ENCODE results near the gene COL13A1.
A peak's percentile ranks its signal among the peaks of the same experiment; 100 is the strongest.

Gene COL13A1

DNA sequence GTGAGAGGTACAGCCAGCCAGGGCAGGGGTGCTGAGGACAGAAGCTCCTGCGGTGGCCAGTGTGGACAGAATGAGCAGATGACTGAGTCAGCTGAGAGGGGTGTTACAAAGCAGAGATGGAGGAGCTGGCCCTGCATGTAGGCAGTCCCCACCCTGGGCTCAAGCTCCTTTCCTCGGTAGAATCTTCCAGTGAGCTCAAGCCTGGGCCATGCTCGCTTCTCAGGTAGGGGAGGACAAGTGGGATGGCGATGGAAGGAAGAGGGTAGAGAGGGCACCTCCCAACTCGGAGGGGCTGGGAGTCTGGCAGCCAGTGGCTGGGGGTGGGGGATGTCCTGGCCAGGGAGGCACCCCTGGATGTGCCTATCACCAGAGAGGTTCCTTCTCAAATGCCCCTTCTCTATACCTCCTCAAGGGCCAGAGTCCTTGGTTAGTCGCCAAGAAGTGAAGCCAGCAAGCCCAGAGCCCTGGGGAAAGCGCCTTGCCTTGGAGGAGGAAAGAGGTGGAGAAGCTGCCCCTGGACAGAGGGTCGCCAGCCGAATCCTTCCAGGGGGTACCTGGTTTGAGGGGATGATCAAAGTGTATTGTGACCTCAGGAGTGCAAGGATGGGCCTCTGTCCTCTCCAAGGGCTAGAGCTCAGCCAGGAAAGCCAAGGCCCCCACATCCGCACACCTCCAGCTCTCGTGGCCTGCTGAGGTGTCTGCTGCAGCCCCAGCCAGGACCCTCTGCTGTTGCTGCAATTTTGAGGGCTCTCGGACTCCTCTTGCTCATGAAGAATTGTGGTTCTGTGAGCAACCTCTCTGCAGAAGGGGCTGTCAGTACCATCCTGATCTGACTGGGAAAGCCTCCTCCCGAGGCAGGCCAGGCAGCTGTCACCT, 162.4 kb downstream of the COL13A1 start:
- no peak for DNase-seq (ENCODE audit: low read depth)

DNA sequence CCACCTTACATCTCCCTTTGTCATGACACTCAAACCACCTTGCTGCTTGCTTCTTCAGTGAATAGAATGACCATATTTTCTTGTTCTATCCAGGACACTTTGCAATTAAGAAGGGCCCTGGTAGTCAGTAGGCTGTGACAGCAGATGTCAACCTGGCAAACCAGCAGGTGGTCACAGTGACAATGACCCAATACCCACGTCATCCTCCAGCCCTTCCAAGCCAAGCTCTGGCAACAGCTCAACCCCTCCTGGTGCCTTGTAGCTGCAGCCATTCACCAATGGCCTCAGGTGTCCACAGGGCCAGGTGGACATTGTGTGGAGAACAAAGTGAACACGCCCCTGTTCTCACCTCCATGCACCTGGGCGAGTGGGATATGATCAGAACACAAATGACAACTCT, 163.4 kb downstream of the COL13A1 start:
- DNase-seq (ENCODE audit: low read depth) = no peak

DNA sequence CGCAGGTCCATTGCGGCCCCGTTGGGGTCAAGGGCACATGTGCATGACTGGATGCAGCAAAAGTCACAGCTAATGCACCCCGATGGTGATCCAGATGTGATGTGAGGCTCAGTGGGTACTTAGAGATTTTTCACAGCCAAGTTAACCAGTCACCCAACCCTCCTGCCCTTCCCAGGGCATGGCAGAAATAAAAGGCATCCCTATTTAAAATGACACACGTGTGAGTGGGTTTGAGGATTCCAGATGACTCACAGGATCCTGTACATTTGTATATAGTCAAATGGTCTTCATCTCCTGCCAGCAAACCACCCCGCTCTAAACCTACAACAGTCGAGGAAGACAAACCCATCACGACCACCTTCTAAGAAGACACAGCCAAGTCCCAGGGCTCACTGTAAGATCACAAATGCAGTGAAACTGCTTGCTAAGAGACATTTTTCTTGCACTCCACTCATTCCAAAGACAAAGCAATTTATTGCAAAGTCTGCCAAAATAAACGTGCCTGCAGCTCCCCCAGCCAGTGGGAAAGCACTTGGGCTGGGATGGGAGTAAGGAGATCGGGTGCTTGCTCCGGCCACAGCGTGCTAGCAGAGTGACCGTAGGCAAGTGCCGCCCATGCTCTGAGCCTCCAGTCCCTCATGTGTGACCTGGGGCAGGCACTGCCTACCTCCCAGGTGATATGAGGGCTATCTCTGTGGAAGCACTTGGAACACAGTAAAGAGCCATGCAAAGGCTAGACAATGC, 164.4 kb downstream of the COL13A1 start:
- DNase-seq (ENCODE audit: low read depth) = no peak

DNA sequence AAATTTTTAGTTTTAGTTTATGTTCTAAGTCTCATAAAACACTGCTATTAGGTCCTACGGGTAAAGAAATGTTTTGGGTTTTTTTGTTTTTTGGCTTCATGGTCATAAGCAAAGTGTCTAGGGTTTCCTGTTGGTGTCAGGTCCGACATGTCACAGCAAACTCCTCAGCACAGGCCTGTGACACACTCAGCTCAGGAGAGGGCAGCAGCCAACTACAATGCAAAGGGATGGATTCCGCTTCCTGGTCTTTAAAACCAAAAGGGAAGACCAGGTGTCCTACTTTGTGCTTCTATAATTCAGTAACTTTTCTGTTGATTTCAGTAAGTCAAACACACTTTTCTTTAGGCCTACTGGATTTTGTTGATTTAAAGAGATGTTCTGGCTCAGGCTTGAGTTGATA, 167.1 kb downstream of the COL13A1 start:
- DNase-seq (ENCODE audit: low read depth) = no peak

DNA sequence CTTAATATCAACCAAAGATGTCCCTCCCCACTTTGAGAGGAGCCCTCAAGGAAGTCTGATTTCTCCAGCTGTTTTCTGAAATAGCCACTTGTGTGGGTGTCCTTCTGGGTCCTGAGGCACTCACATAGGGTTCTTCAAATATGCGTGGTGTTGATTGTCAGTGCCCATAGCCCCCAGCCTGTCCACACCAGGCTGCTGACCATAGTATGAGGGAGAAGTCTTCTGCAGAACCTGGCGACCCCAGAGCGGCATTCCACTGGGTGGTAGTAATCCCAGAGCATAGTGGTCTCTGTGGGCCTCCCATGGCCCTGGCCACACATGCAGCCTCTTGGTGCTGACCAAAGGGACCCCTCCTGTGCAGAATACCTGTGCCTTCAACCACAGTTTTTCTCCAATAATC, 168.3 kb downstream of the COL13A1 start:
- no peak for DNase-seq (ENCODE audit: low read depth)

DNA sequence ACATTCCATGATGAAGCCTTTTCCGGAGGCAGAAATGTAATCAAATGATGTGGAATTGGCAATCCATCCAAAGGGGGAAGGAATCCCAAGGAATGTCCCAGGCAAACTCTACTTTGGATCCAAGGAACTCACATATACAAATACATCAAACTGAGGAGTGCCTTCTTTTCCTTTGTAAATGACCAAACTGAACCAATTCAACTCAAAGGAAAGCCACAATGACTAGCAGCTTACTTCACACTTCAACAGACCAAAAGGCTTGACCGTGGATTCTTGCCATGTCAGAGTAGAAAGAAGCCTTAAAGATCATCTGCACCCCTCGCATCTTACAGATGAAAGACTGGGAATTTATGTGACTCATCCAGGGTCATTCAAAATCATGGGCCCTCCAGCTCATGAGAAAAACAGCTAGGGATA, 171.3 kb downstream of the COL13A1 start:
- DNase-seq (ENCODE audit: low read depth) = no peak

DNA sequence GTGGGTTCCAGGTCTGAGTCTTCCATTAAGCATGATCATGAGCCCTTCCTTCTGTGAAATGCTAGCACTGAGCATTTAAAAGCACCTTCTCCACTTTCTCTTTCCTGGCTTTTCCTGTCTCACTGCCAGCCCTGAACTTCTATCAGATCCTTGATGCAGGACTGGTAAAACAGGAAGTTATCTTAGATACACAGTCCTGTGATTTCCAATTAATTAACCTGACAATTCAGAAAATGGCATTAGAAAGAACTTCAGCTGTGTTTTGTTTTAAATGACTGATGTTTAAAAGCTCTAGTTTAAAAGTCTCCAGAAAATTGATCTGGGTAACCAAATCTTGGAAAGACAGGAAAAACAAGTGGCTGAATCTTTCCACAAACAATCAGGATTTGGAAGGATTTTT, 172.0 kb downstream of the COL13A1 start:
- no peak for DNase-seq (ENCODE audit: low read depth)

DNA sequence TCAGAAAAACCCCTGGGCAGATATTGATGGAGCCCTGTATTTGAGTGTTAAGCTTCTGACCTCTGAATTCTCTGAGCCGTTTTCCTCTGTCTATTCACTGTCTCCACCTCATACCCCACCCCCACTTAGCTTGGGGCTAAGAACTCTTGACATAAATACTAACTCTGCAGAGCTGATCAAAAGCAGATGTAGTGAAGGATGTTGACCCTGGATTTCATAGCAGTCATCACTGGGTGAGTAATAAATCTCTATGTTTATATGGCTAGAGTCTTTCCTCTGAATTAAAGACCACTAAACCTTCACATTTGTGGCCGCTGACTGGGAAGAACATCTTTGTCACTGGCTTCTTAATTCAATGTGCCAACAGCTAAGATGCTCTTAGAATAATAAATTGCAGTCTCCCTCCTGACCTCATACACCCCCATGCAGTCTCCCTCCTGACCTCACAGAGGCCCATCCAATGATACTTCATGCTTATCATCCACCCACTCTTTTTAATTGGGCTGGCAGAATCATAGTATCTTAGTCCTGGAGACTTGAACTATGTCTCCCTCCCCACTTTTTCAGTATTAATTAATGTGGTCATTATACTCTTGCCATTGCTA, 172.9 kb downstream of the COL13A1 start:
- no peak for DNase-seq (ENCODE audit: low read depth)

DNA sequence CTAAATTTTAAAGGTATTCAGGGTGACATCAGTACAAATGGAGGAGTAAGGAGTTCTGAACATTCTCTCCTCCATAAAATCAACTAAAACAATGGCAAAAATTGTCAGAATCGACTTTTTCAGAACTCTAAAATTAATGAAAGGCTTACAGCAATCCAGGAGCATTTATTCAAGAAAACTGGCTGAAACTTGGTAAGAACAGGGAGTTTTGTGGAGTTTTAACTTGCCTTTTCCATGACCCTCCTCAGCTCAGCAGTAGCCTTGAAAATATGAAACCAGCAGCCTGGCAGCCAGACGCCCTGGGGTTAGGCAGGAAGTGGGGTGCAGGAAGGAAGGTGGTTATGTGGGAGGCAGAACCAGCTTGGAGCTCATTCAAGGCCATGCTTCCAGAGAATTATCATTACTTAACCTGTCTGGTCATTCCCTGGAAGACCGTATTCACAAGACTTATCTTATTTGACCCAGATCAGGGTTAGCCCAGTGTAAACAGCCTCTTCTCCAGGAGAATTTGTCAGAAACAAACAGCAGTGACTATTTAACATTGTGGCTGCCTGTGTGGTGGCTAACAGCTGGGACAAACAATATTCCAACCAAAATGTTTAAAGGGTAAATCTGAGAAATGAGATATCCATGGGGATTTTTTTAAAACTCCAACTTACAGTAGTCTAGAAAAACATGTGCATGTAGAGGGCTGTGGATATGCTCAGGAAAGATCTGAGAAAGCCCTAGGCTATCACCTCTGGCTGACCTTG, 175.3 kb downstream of the COL13A1 start:
- no peak for DNase-seq (ENCODE audit: low read depth)

DNA sequence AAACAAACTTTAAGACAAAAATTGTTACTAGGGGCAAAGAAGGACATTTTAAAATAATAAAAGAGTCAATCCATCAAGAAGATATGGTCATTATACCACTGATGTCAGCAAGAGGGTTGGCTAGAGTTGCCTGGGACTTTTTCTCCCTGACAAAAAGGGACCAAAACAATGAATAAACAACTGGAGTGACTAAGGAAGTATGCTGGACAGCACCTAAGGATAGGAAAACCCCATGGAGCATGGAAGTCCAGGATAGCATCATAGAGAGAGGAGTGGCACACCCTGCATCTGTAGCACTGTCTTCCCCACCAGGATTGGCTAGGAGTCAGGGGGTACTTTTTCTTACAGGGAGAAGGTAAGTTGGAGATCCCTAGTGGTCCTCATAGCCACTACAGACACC, 177.5 kb downstream of the COL13A1 start:
- DNase-seq (ENCODE audit: low read depth) = no peak

DNA sequence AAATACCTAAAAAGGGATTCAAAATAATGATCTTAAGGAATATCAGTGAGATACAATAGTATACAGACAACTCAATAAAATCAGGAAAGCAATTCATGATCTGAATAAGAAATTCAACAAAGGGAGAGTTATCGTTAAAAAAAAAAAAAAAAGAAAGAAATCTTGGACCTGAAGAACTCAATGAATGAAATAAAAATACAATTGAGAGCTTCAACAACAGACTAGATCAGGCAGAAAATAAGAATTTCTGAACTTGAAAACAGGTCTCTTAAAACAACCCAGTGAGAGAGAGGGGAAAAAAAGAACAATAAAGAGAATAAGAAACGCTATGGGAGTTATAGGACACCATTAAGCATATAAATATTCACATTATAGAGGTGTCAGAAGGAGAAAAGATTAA, 179.0 kb downstream of the COL13A1 start:
- no peak for DNase-seq (ENCODE audit: low read depth)

DNA sequence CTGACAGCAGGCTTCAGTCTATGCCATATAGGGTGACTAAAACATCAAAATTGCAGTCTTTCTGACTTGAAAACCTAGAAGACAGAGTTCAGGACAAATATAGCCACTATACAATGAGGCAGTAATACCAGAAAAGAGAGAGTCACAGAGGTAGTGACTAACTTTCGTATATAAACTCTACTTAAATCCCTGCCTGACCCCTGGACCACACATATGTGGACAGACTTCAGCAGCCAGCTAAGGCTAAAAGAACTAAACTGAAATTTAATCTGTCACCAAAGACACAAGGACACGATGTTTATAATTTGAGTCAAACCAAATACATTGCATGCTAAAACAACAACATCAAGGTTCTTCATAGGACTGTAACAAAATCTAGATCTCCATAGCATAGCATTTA, 186.4 kb downstream of the COL13A1 start:
- DNase-seq (ENCODE audit: low read depth) = no peak

DNA sequence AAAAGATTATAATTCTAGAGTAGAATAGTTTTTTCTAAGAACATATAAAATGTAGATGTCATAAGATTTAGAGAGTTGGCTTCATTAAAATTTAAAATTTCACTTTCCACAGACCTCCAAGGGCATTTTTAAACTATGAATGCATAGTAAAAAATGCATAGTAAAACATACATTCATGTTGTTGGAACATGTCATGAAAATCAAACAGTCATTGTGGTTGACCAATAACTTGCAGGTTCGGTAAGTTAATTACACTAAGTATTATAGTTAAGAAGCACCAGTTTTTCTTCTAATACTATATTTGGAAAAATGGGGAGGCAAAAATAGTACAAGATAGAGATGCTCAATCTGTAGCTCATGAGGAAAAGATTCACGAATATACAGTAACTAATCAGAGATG, 189.4 kb downstream of the COL13A1 start:
- DNase-seq (ENCODE audit: low read depth) = no peak

DNA sequence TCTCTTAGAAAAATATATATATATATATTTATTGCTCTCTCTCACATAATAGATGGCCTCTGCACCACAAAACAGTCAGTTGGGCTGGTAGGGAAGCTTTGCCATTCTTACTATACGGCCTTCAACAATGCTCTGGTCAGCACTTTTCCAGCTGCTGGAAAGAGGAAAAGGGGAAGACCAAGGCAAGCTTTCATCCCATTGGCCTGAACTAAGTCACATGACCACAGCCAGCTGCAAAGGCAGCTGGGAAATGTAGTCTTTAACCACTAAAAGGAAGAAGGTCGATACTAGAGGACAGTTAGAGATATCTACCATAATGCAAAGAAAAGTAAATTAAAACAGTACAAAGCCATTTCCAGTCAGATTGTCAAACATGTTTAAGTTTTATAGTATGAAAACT, 192.6 kb downstream of the COL13A1 start:
- peak; percentile 42 for DNase-seq (ENCODE audit: low read depth)

DNA sequence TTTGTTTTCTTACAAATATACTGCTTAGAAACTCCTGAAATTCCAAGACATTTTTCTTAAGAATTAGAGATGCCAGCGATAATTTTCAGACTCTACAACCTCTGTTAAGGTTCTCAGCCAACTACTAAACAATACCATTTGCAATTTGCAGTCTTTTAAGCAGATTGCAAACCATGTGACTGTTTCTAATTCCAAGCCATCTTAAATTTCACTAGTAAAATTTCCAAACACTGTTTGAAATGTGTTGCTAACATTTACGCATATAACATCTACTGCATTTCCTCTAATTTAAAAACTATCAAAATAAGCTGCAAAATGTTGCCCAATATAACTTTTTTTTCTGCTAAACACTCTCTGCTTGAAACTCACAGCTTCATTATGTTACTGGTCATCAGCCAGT, 194.9 kb downstream of the COL13A1 start:
- no peak for DNase-seq (ENCODE audit: low read depth)

DNA sequence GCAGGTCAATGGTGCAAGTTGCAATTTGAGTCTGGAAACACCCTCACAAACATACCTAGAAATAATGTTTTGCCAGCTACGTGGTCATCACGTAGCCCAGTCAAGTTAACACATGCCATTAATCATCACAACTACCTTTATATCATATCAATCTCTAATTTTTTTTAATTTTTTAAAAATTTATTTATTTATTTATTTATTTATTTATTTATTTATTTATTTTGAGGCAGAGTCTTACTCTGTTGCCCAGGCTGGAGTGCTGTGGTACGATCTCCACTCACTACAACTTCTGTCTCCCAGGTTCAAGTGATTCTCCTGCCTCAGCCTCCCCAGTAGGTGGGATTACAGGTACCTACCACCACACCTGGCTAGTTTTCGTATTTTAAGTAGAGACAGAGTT, 198.6 kb downstream of the COL13A1 start:
- no peak for DNase-seq (ENCODE audit: low read depth)

DNA sequence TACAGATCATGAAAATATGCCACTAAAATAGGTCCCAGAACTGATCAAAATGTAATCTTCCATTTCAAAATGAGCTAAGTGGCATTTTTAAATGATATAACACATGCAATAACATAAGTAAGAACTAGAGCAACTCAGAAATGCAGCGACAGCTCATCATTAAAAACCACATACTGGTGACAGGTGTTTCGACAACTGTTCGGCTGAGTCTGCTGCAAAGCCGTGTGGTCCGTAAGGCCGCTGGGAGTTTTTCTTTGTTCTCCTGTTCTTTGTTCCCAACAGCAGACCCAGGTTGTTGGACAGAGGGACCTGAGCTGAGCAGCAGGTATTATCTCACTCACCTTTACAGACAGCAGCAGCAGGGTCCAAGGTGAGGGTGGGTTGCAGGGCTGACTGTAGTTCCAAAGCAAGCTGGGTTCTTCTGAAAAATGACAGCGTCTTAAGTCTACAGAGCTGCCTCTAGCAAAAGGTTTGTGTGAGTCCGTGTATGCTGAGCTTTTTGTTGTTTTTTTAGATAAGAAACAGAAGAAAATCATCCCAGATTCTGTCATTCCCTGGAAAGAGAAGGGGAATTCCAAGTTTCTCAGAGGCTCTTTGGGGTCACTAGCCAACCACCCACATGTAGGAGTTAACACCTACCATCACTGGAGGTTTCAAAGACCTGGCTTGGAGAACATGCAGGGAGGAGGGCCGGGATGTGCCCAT, 205.6 kb downstream of the COL13A1 start:
- no peak for DNase-seq (ENCODE audit: low read depth)
